ENCODE data around the gene CAMTA1. TPM values are rescaled to one million over a fixed set of nuclear protein-coding genes. Genes with fewer than 3 reads are reported as not detected.

CAMTA1 gene
- total and polyA plus RNA-seq, 2 experiments from 2014 or later, result 89.0 to 145 TPM

- no peak overlapping the region for H3K4me2 ChIP-seq
- DNase-seq (ENCODE audit: low spot score), result no peak
- WGBS (ENCODE audit: low lambda C conversion rate, missing lambda C conversion rate), result 88% methylated on average over 7 of the region's 7 CpGs
- H3K9me3 ChIP-seq (ENCODE audit: low read depth), result no peaks in the 10 kb centered on the region
- TF ChIP-seq CTCF (IDR thresholded peaks at IDR 0.05; ENCODE audit: poor library complexity) (no peak), EZH2phosphoT487 (IDR thresholded peaks at IDR 0.05; ENCODE audit: low read depth, severe bottlenecking, unreplicated experiment) (no peak), EZH2 (IDR thresholded peaks at IDR 0.05; ENCODE audit: borderline replicate concordance) (no peak)
- no peak overlapping the region for H3K27ac ChIP-seq
- no peaks in the 10 kb centered on the region for H3K9me2 ChIP-seq (replicated peaks; ENCODE audit: insufficient read depth)
- no peak overlapping the region for H2AFZ ChIP-seq
- H4K20me1 ChIP-seq (ENCODE audit: insufficient read depth, poor library complexity, severe bottlenecking), result no peaks in the 10 kb centered on the region
- H3K36me3 ChIP-seq (replicated peaks; ENCODE audit: insufficient read depth, low read depth), result no peaks in the 10 kb centered on the region
- no peaks in the 10 kb centered on the region for H3K4me1 ChIP-seq (ENCODE audit: insufficient read depth)
- no peak overlapping the region for H3K4me3 ChIP-seq
- no peaks in the 10 kb centered on the region for H3K27me3 ChIP-seq
- no peaks in the 10 kb centered on the region for H3K79me2 ChIP-seq
Measured at GRCh38 chr1:6905790-6906189, 120.5 kb downstream of the CAMTA1 start.

- H3K27me3 ChIP-seq, result no peaks in the 10 kb centered on the region
- H3K79me2 ChIP-seq, result no peaks in the 10 kb centered on the region
- no peak overlapping the region for H3K4me2 ChIP-seq
- TF ChIP-seq CTCF (IDR thresholded peaks at IDR 0.05; ENCODE audit: poor library complexity) (no peak), EZH2 (IDR thresholded peaks at IDR 0.05; ENCODE audit: borderline replicate concordance) (no peak), EZH2phosphoT487 (IDR thresholded peaks at IDR 0.05; ENCODE audit: low read depth, severe bottlenecking, unreplicated experiment) (no peak)
- no peaks in the 10 kb centered on the region for H3K9me3 ChIP-seq (ENCODE audit: low read depth)
- no peaks in the 10 kb centered on the region for H3K36me3 ChIP-seq (replicated peaks; ENCODE audit: insufficient read depth, low read depth)
- H2AFZ ChIP-seq, result no peak overlapping the region
- no peaks in the 10 kb centered on the region for H3K4me1 ChIP-seq (ENCODE audit: insufficient read depth)
- no peaks in the 10 kb centered on the region for H3K9me2 ChIP-seq (replicated peaks; ENCODE audit: insufficient read depth)
- whole genome bisulfite sequencing (ENCODE audit: low lambda C conversion rate, missing lambda C conversion rate), result 63% methylated on average over 7 of the region's 7 CpGs
- DNase-seq (ENCODE audit: low spot score), result no peak
- no peak overlapping the region for H3K4me3 ChIP-seq
- no peak overlapping the region for H3K27ac ChIP-seq
- no peaks in the 10 kb centered on the region for H4K20me1 ChIP-seq (ENCODE audit: insufficient read depth, poor library complexity, severe bottlenecking)
Measured at GRCh38 chr1:6906783-6907182, 121.5 kb downstream of the CAMTA1 start.

GRCh38 chr1:6907201-6907600, 121.9 kb downstream of the CAMTA1 start:
- Histone ChIP-seq H3K27ac (no peak overlapping the region), H3K9me2 (replicated peaks; ENCODE audit: insufficient read depth) (no peaks in the 10 kb centered on the region), H3K27me3 (no peaks in the 10 kb centered on the region), H3K36me3 (replicated peaks; ENCODE audit: insufficient read depth, low read depth) (no peaks in the 10 kb centered on the region), H4K20me1 (ENCODE audit: insufficient read depth, poor library complexity, severe bottlenecking) (no peaks in the 10 kb centered on the region), H3K4me3 (no peak overlapping the region), H3K9me3 (ENCODE audit: low read depth) (no peaks in the 10 kb centered on the region), H3K4me2 (no peak overlapping the region), H3K79me2 (no peaks in the 10 kb centered on the region), H3K4me1 (ENCODE audit: insufficient read depth) (no peaks in the 10 kb centered on the region), H2AFZ (no peak overlapping the region)
- TF ChIP-seq EZH2phosphoT487 (IDR thresholded peaks at IDR 0.05; ENCODE audit: low read depth, severe bottlenecking, unreplicated experiment) (no peak), EZH2 (IDR thresholded peaks at IDR 0.05; ENCODE audit: borderline replicate concordance) (no peak), CTCF (IDR thresholded peaks at IDR 0.05; ENCODE audit: poor library complexity) (no peak)
- 86% methylated on average over 12 of the region's 12 CpGs for WGBS (ENCODE audit: low lambda C conversion rate, missing lambda C conversion rate)
- DNase-seq (ENCODE audit: low spot score), result no peak

All from hepatocyte (in vitro differentiated cells).